ENCODE measurements around the gene SP140L.

Gene SP140L

GRCh38 chr2:230410861-230411569, 84.0 kb downstream of the SP140L start:
- H3K36me3 ChIP-seq (ENCODE audit: control insufficient read depth, low read length) = no peaks in the 10 kb centered on the region
- no peak overlapping the region for H3K27ac ChIP-seq (ENCODE audit: low read depth, low read length)
- peak overlapping the region; percentile 76 for H3K4me3 ChIP-seq (ENCODE audit: low read length)
- no peaks in the 10 kb centered on the region for H3K9me2 ChIP-seq (replicated peaks; ENCODE audit: control insufficient read depth, low read length)
- no peaks in the 10 kb centered on the region for H3K79me2 ChIP-seq (ENCODE audit: control insufficient read depth, low read length)
- no peaks in the 10 kb centered on the region for H4K20me1 ChIP-seq (ENCODE audit: control insufficient read depth, insufficient read depth, low read depth, low read length)
- H3F3A ChIP-seq (ENCODE audit: control insufficient read depth, insufficient read depth) = no peaks in the 10 kb centered on the region; the same call in 1 of the 2 replicates
- H3K4me2 ChIP-seq (ENCODE audit: low read length) = peak overlapping the region; percentile 95
- TF ChIP-seq EZH2phosphoT487 (IDR thresholded peaks at IDR 0.05; ENCODE audit: borderline replicate concordance, low read length) (no peak), CTCF (IDR thresholded peaks at IDR 0.05; ENCODE audit: low read depth, low read length, poor library complexity, severe bottlenecking) (no peak)
- H3K27me3 ChIP-seq (ENCODE audit: control insufficient read depth, low read length) = peaks cover 4% of the 10 kb centered on the region; the same call in 1 of the 2 replicates
- peaks cover 32% of the 10 kb centered on the region for H3K4me1 ChIP-seq (ENCODE audit: control insufficient read depth, low read length)
- no peaks in the 10 kb centered on the region for H3K9me3 ChIP-seq (ENCODE audit: control insufficient read depth, insufficient read depth, low read length)

GRCh38 chr2:230411570-230412370, 84.8 kb downstream of the SP140L start:
- Histone ChIP-seq H4K20me1 (ENCODE audit: control insufficient read depth, insufficient read depth, low read depth, low read length) (no peaks in the 10 kb centered on the region), H3K27ac (ENCODE audit: low read depth, low read length) (no peak overlapping the region), H3F3A (ENCODE audit: control insufficient read depth, insufficient read depth) (peaks cover 7% of the 10 kb centered on the region), H3K79me2 (ENCODE audit: control insufficient read depth, low read length) (peaks cover 3% of the 10 kb centered on the region), H3K27me3 (ENCODE audit: control insufficient read depth, low read length) (peaks cover 4% of the 10 kb centered on the region; the same call in 1 of the 2 replicates), H3K4me1 (ENCODE audit: control insufficient read depth, low read length) (peaks cover 38% of the 10 kb centered on the region), H3K9me2 (replicated peaks; ENCODE audit: control insufficient read depth, low read length) (no peaks in the 10 kb centered on the region), H3K9me3 (ENCODE audit: control insufficient read depth, insufficient read depth, low read length) (no peaks in the 10 kb centered on the region), H3K4me2 (ENCODE audit: low read length) (peak overlapping the region; percentile 95), H3K36me3 (ENCODE audit: control insufficient read depth, low read length) (peaks cover 3% of the 10 kb centered on the region; the same call in 1 of the 2 replicates), H3K4me3 (ENCODE audit: low read length) (peak overlapping the region; percentile 76)
- no peak for TF ChIP-seq CTCF (IDR thresholded peaks at IDR 0.05; ENCODE audit: low read depth, low read length, poor library complexity, severe bottlenecking)
- no peak for TF ChIP-seq EZH2phosphoT487 (IDR thresholded peaks at IDR 0.05; ENCODE audit: borderline replicate concordance, low read length)

- H3K4me2 ChIP-seq (ENCODE audit: low read length) = peak overlapping the region; percentile 95
- peak overlapping the region; percentile 76 for H3K4me3 ChIP-seq (ENCODE audit: low read length)
- no peak for TF ChIP-seq EZH2phosphoT487 (IDR thresholded peaks at IDR 0.05; ENCODE audit: borderline replicate concordance, low read length)
- TF ChIP-seq CTCF (IDR thresholded peaks at IDR 0.05; ENCODE audit: low read depth, low read length, poor library complexity, severe bottlenecking) = no peak
- H3K36me3 ChIP-seq (ENCODE audit: control insufficient read depth, low read length) = peaks cover 3% of the 10 kb centered on the region; the same call in 1 of the 2 replicates
- H4K20me1 ChIP-seq (ENCODE audit: control insufficient read depth, insufficient read depth, low read depth, low read length) = no peaks in the 10 kb centered on the region
- peaks cover 11% of the 10 kb centered on the region for H3F3A ChIP-seq (ENCODE audit: control insufficient read depth, insufficient read depth)
- peaks cover 40% of the 10 kb centered on the region for H3K4me1 ChIP-seq (ENCODE audit: control insufficient read depth, low read length)
- H3K9me2 ChIP-seq (replicated peaks; ENCODE audit: control insufficient read depth, low read length) = no peaks in the 10 kb centered on the region
- peaks cover 9% of the 10 kb centered on the region for H3K79me2 ChIP-seq (ENCODE audit: control insufficient read depth, low read length)
- H3K27me3 ChIP-seq (ENCODE audit: control insufficient read depth, low read length) = peaks cover 4% of the 10 kb centered on the region; the same call in 1 of the 2 replicates
- H3K9me3 ChIP-seq (ENCODE audit: control insufficient read depth, insufficient read depth, low read length) = no peaks in the 10 kb centered on the region
- no peak overlapping the region for H3K27ac ChIP-seq (ENCODE audit: low read depth, low read length)
Observed at GRCh38 chr2:230412371-230412711, 85.3 kb downstream of the SP140L start.
